ENCODE results near the gene SPATA32. TPM values are rescaled to one million over a fixed set of nuclear protein-coding genes. Genes with fewer than 3 reads are reported as not detected.

SPATA32 gene
- total RNA-seq, 4 donors from 2014 or later, result not detected

GRCh38 chr17:45227926-45228762, 33.8 kb downstream of the SPATA32 start:
- TF ChIP-seq CTCF (IDR thresholded peaks at IDR 0.05) (no peak), POLR2A (IDR thresholded peaks at IDR 0.05) (no peak)
- H3K9me3 ChIP-seq, result no peaks in the 10 kb centered on the region
- peaks cover 0 to 42% (median 35%) of the 10 kb centered on the region in 4 donors for H3K4me1 ChIP-seq
- no peak for DNase-seq
- no peaks in the 10 kb centered on the region for H3K27me3 ChIP-seq
- H3K4me3 ChIP-seq, result peak overlapping the region; percentile 4 to 76 (median 52)
- no peaks in the 10 kb centered on the region for H3K36me3 ChIP-seq
- peak overlapping the region; percentile 84 to 96 (median 88) for H3K27ac ChIP-seq

- H3K9me3 ChIP-seq, result no peaks in the 10 kb centered on the region
- H3K4me1 ChIP-seq, result peaks cover 0 to 42% (median 35%) of the 10 kb centered on the region in 4 donors
- TF ChIP-seq POLR2A (IDR thresholded peaks at IDR 0.05) (no peak), CTCF (IDR thresholded peaks at IDR 0.05) (no peak)
- DNase-seq, result peak in 2 of 3 donors; percentile 79
- peaks cover 0 to 2% of the 10 kb centered on the region in 2 donors for H3K27me3 ChIP-seq
- peak overlapping the region; percentile 2 to 97 (median 74) for H3K4me3 ChIP-seq
- peak overlapping the region; percentile 84 to 96 (median 88) for H3K27ac ChIP-seq
- no peaks in the 10 kb centered on the region for H3K36me3 ChIP-seq
Observed at GRCh38 chr17:45227101-45227925, 34.6 kb downstream of the SPATA32 start.

GRCh38 chr17:45226576-45226975, 35.3 kb downstream of the SPATA32 start:
- Histone ChIP-seq H3K9me3 (no peaks in the 10 kb centered on the region), H3K27ac (peak overlapping the region; percentile 84 to 96 (median 88)), H3K4me3 (peak overlapping the region; percentile 2 to 97 (median 74)), H3K27me3 (peaks cover 0 to 4% of the 10 kb centered on the region in 2 donors), H3K36me3 (no peaks in the 10 kb centered on the region), H3K4me1 (peaks cover 0 to 44% (median 35%) of the 10 kb centered on the region in 4 donors)
- TF ChIP-seq CTCF (IDR thresholded peaks at IDR 0.05), result no peak
- TF ChIP-seq POLR2A (IDR thresholded peaks at IDR 0.05), result no peak
- DNase-seq, result no peak

GRCh38 chr17:45225964-45226530, 35.8 kb downstream of the SPATA32 start:
- H3K4me3 ChIP-seq, result peak overlapping the region; percentile 19 to 97 (median 74)
- no peaks in the 10 kb centered on the region for H3K9me3 ChIP-seq
- TF ChIP-seq POLR2A (IDR thresholded peaks at IDR 0.05) (peak; percentile 23 to 50), CTCF (IDR thresholded peaks at IDR 0.05) (peak in 1 of 6 experiments; percentile 10)
- peak; percentile 66 to 99 (median 98) for DNase-seq
- no peaks in the 10 kb centered on the region for H3K36me3 ChIP-seq
- peaks cover 0 to 45% (median 37%) of the 10 kb centered on the region in 4 donors for H3K4me1 ChIP-seq
- peak overlapping the region; percentile 84 to 96 (median 88) for H3K27ac ChIP-seq
- peaks cover 0 to 7% of the 10 kb centered on the region in 2 donors for H3K27me3 ChIP-seq

GRCh38 chr17:45225051-45225700, 36.7 kb downstream of the SPATA32 start:
- H3K4me1 ChIP-seq, result peaks cover 0 to 42% (median 35%) of the 10 kb centered on the region in 4 donors
- H3K4me3 ChIP-seq, result peak overlapping the region; percentile 19 to 97 (median 74)
- TF ChIP-seq CTCF (IDR thresholded peaks at IDR 0.05), result no peak
- no peak for TF ChIP-seq POLR2A (IDR thresholded peaks at IDR 0.05)
- no peaks in the 10 kb centered on the region for H3K36me3 ChIP-seq
- peaks cover 0 to 7% of the 10 kb centered on the region in 2 donors for H3K27me3 ChIP-seq
- H3K9me3 ChIP-seq, result no peaks in the 10 kb centered on the region
- peak in 1 of 3 donors; percentile 48 for DNase-seq
- peak overlapping the region; percentile 84 to 96 (median 88) for H3K27ac ChIP-seq
